Measurements from ENCODE around the gene KRT4. TPM values are rescaled to one million over a fixed set of nuclear protein-coding genes. Genes with fewer than 3 reads are reported as not detected.

The KRT4 gene
- total RNA-seq, 4 donors from 2014 or later: 0.29 TPM; not detected in 3

DNA sequence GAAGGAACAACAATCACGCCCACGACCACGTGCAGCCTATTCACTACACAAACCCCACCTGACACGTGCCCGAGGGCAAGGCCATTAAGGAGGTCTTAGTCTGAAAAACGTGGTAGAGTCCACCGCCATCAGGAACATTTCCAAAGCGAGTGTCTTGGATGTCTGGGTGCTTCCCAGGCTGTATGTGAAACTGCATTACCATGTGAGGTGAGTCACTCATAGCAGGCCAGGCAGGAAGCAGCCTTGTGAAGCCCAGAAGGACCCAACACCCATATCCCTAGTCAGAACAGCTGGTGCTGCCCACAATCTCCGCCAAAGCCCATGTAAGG is 23.5 kb upstream of the KRT4 start:
- 78 to 80% methylated on average over 9 of the region's 9 CpGs for WGBS, 2 donors
- no peak for DNase-seq
- no peaks in the 10 kb centered on the region for H3K9me3 ChIP-seq
- no peak overlapping the region for H3K27ac ChIP-seq
- H3K27me3 ChIP-seq: no peaks in the 10 kb centered on the region
- H3K4me1 ChIP-seq: no peaks in the 10 kb centered on the region
- no peak overlapping the region for H3K4me3 ChIP-seq (replicated peaks in 1 of 3)
- intact Hi-C loops (cut with DNase I): no loop called here
- H3K36me3 ChIP-seq: no peaks in the 10 kb centered on the region
- TF ChIP-seq POLR2A (IDR thresholded peaks at IDR 0.05): no peak
- TF ChIP-seq, protein P1, sequence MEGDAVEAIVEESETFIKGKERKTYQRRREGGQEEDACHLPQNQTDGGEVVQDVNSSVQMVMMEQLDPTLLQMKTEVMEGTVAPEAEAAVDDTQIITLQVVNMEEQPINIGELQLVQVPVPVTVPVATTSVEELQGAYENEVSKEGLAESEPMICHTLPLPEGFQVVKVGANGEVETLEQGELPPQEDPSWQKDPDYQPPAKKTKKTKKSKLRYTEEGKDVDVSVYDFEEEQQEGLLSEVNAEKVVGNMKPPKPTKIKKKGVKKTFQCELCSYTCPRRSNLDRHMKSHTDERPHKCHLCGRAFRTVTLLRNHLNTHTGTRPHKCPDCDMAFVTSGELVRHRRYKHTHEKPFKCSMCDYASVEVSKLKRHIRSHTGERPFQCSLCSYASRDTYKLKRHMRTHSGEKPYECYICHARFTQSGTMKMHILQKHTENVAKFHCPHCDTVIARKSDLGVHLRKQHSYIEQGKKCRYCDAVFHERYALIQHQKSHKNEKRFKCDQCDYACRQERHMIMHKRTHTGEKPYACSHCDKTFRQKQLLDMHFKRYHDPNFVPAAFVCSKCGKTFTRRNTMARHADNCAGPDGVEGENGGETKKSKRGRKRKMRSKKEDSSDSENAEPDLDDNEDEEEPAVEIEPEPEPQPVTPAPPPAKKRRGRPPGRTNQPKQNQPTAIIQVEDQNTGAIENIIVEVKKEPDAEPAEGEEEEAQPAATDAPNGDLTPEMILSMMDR (IDR thresholded peaks at IDR 0.05): no peak

DNA sequence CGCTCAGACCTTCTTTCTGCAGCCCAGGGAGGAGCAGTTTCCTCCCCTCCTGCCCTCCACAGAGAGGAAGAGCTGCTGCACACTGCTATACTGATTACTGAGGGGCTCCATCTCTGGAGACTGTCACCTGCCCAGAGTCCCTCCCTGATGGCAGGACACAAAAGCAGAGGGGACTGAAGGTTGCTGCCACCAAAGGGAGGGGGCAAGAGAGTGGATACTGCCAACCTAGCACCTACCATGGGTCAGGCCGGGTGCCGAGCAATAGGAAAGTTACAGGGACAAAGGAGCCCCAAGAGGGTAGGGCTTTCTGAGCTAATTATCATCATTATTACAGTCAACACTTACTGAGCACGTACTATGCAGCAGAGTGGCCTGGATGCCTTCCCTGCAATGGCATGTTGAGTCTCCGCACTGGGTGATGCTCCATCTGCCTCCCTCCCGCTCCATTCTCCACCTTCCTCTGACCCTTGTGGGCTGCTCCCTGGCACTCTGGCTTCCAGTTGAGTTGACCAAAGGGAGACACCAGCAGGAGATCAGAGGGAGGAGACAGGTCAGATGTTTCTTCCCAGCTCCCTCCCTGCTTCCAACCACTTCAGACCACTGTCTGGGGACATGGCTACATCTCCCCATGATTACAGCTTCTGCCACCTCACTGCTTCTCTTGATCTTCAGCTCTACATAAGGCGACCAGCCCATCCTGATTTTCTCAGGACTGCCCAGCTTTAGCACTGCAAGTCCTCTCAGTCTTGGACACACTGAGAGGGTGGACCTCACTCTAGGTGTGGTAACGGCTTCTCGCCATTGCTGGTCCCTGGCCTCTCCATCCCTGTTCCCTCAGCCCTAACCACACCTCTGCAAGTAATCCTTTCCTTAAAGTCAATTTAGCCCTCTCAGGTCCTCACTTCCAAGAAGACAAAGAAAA is 22.8 kb upstream of the KRT4 start:
- intact Hi-C loops (cut with DNase I): no loop called here
- WGBS, 2 donors: 93 to 95% methylated on average over 8 to 9 of the region's 9 CpGs
- no peak for DNase-seq

DNA sequence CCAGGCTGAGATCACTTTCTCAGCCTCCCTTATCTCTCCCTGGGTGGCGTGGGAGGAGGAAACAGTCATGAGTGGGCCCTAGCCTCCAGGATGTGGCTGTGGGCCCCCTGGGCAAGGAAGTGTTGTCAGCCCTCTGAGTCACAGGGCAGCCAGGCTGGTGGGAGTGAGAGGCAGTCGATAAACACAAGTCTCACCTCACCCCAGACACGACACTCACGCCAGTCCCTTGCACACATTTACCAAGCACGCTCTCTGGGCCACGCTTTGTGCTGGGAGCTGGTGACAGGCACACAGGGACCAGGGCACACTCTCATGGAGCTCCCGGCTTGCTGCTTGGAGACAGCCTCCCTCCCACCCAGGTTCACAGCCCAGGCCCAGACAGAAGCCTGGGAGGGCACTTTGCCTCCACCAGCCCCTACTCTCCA is 22.1 kb upstream of the KRT4 start:
- TF ChIP-seq, protein P1 (IDR thresholded peaks at IDR 0.05): no peak
- TF ChIP-seq POLR2A (IDR thresholded peaks at IDR 0.05): no peak
- 79 to 88% methylated on average over 7 of the region's 7 CpGs for WGBS, 2 donors
- Histone ChIP-seq H3K27ac (no peak overlapping the region), H3K4me1 (no peaks in the 10 kb centered on the region), H3K9me3 (no peaks in the 10 kb centered on the region), H3K36me3 (no peaks in the 10 kb centered on the region), H3K27me3 (no peaks in the 10 kb centered on the region), H3K4me3 (replicated peaks in 1 of 3) (no peak overlapping the region)
- intact Hi-C loops (cut with DNase I): no loop called here
- DNase-seq: no peak

More for the DNA sequence above, 22.8 kb upstream of the KRT4 start:
- TF ChIP-seq POLR2A (IDR thresholded peaks at IDR 0.05): no peak
- TF ChIP-seq, protein P1 (IDR thresholded peaks at IDR 0.05): no peak
- no peaks in the 10 kb centered on the region for H3K27me3 ChIP-seq
- H3K4me1 ChIP-seq: no peaks in the 10 kb centered on the region
- no peak overlapping the region for H3K4me3 ChIP-seq (replicated peaks in 1 of 3)
- H3K36me3 ChIP-seq: no peaks in the 10 kb centered on the region
- H3K9me3 ChIP-seq: no peaks in the 10 kb centered on the region
- H3K27ac ChIP-seq: no peak overlapping the region

DNA sequence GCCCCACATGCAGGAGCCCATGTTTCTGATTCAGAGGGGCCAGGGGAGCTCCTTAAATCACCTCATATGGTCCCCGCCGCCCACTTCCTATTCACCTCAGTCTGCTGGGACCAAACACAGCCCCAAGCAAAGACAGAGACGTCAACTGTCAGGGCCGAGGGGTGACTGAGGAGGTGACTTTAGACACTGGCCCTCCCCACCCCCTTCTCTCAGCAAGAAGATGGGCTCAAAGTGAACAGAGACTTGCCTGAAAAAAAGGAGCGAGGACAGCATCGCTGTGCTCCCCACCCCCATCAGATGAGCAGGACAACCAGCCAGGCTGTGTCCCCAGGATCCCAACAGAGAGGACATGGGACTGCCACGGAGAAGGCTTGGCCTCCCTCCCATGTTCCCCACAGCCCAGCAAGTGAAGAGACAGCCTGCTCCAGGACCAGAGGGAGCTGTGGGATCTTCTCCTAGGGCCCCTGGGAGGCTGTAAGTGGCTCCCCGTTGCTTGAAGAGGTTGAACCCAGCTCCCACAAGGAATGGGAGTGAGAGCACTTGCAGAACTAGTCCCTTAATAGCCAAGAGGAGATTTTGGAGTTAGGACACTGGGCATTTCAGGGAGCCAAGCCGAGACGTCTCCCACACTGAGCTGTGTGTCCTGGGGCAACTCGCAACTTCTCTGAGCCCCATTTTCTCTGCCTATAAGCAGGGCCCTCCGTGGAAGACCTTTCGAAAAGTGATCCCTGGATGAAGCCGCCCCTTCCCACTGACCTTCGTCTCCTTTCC is 21.5 kb upstream of the KRT4 start:
- intact Hi-C loops (cut with DNase I): no loop called here
- Histone ChIP-seq H3K4me3 (replicated peaks in 1 of 3) (no peak overlapping the region), H3K27ac (no peak overlapping the region), H3K36me3 (no peaks in the 10 kb centered on the region), H3K4me1 (no peaks in the 10 kb centered on the region), H3K27me3 (no peaks in the 10 kb centered on the region), H3K9me3 (no peaks in the 10 kb centered on the region)
- no peak for DNase-seq
- no peak for TF ChIP-seq POLR2A (IDR thresholded peaks at IDR 0.05)
- TF ChIP-seq, protein P1 (IDR thresholded peaks at IDR 0.05): no peak
- WGBS, 2 donors: 82 to 90% methylated on average over 14 to 15 of the region's 15 CpGs

DNA sequence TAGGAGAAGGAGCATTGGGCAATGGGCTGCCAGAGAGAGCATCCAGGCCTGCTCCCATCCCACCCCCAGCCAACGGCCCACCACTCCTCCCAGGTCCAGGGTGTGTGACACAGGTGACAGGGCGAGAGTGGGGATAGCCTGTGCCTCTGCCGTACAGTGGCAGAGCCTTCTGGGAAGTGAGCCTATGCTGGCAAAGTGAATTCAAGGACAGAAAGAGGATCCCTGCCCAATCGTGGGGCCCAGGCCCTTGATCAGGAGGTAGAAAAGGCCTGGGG is 20.7 kb upstream of the KRT4 start:
- Histone ChIP-seq H3K27me3 (no peaks in the 10 kb centered on the region), H3K4me3 (replicated peaks in 1 of 3) (no peak overlapping the region), H3K36me3 (no peaks in the 10 kb centered on the region), H3K27ac (no peak overlapping the region), H3K9me3 (no peaks in the 10 kb centered on the region), H3K4me1 (no peaks in the 10 kb centered on the region)
- DNase-seq: no peak
- intact Hi-C loops (cut with DNase I): no loop called here
- 50 to 66% methylated on average over 1 to 4 of the region's 4 CpGs for WGBS, 2 donors
- no peak for TF ChIP-seq POLR2A (IDR thresholded peaks at IDR 0.05)
- TF ChIP-seq, protein P1 (IDR thresholded peaks at IDR 0.05): no peak
